ENCODE measurements around the gene ZNF683. TPM values are rescaled to one million over a fixed set of nuclear protein-coding genes. Genes with fewer than 3 reads are reported as not detected.

The ZNF683 gene
- total and polyA plus RNA-seq, 2 experiments from 2014 or later, result not detected

DNA sequence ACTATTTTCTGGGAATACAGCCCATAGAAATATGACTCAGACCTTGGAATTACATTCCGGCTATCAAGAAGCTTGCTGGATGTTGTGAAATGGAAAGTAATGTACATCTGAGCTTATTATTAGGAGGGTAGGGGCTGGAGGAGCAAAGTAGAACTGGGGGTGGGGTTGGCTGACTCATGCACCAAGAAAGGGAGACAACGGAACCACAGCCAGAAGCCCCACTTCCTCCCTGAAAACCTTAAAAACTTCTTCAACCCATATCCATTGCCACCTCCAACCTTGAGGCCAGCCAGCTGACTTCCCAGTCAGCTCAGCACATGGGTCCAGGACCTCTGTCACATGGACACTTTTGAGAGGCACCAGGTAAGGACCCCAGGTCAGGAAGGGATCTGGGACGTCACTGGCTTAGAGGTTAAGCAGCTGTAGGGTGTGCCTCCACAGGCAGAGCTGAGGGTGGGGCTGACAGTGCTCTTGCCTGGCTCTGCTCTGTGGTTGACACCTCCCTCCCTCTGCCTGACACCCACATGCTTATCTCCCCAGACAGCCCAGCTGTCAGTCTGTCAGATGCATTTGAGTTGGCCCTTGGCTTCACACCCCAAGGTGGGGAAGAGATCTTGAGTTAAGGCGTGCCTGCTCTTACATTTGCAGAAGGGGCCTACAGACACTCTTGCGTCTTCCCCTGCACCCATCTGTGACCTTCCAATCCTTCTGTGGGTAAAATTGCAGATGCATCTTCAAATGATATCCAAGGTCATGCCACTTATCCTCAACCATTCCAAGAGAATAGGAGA, 5.7 kb upstream of the ZNF683 start:
- H3K27me3 ChIP-seq (ENCODE audit: insufficient read depth), result no peaks in the 10 kb centered on the region
- no peak overlapping the region for H3K4me2 ChIP-seq
- Mint-ChIP-seq H3K27ac (no peak overlapping the region), H3K27me3 (ENCODE audit: insufficient read depth, low read depth, poor library complexity) (peaks cover 6% of the 10 kb centered on the region), H3K9me3 (no peaks in the 10 kb centered on the region), H3K4me1 (peaks cover 19% of the 10 kb centered on the region), H3K36me3 (ENCODE audit: low read depth) (no peaks in the 10 kb centered on the region), H3K4me3 (no peak overlapping the region)
- H3F3A ChIP-seq (replicated peaks; ENCODE audit: low read depth), result no peaks in the 10 kb centered on the region
- no peak overlapping the region for H2AFZ ChIP-seq
- H3K27ac ChIP-seq (ENCODE audit: low read depth), result no peak overlapping the region
- no peaks in the 10 kb centered on the region for H3K79me2 ChIP-seq (replicated peaks; ENCODE audit: insufficient read depth)
- no peaks in the 10 kb centered on the region for H3K9me2 ChIP-seq (ENCODE audit: insufficient read depth)
- H3K4me3 ChIP-seq, result no peak overlapping the region
- peaks cover 10% of the 10 kb centered on the region; the same call in 1 of the 2 replicates for H3K4me1 ChIP-seq (ENCODE audit: insufficient read depth)
- H4K20me1 ChIP-seq (replicated peaks; ENCODE audit: insufficient read depth), result no peaks in the 10 kb centered on the region
- ATAC-seq (no peak), DNase-seq (ENCODE audit: low spot score) (no peak)
- no peaks in the 10 kb centered on the region for H3K36me3 ChIP-seq (ENCODE audit: insufficient read depth)
- no peak for TF ChIP-seq EZH2phosphoT487 (IDR thresholded peaks at IDR 0.05; ENCODE audit: unreplicated experiment)
- no peak for TF ChIP-seq ZNF114 (CRISPR knock-in tag; IDR thresholded peaks at IDR 0.05)
- TF ChIP-seq EZH2 (IDR thresholded peaks at IDR 0.05; ENCODE audit: low read depth, unreplicated experiment), result no peak
- TF ChIP-seq REST (IDR thresholded peaks at IDR 0.05; ENCODE audit: unreplicated experiment), result no peak
- TF ChIP-seq, protein P1, sequence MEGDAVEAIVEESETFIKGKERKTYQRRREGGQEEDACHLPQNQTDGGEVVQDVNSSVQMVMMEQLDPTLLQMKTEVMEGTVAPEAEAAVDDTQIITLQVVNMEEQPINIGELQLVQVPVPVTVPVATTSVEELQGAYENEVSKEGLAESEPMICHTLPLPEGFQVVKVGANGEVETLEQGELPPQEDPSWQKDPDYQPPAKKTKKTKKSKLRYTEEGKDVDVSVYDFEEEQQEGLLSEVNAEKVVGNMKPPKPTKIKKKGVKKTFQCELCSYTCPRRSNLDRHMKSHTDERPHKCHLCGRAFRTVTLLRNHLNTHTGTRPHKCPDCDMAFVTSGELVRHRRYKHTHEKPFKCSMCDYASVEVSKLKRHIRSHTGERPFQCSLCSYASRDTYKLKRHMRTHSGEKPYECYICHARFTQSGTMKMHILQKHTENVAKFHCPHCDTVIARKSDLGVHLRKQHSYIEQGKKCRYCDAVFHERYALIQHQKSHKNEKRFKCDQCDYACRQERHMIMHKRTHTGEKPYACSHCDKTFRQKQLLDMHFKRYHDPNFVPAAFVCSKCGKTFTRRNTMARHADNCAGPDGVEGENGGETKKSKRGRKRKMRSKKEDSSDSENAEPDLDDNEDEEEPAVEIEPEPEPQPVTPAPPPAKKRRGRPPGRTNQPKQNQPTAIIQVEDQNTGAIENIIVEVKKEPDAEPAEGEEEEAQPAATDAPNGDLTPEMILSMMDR (conservative IDR thresholded peaks at IDR 0.05; ENCODE audit: low read depth in 2 of 2), result no peak
- no peak for TF ChIP-seq STAT1 (IDR thresholded peaks at IDR 0.05; ENCODE audit: unreplicated experiment)
- TF ChIP-seq, protein P2, sequence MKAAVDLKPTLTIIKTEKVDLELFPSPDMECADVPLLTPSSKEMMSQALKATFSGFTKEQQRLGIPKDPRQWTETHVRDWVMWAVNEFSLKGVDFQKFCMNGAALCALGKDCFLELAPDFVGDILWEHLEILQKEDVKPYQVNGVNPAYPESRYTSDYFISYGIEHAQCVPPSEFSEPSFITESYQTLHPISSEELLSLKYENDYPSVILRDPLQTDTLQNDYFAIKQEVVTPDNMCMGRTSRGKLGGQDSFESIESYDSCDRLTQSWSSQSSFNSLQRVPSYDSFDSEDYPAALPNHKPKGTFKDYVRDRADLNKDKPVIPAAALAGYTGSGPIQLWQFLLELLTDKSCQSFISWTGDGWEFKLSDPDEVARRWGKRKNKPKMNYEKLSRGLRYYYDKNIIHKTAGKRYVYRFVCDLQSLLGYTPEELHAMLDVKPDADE (IDR thresholded peaks at IDR 0.05), result no peak
- no peak for TF ChIP-seq NANOG (IDR thresholded peaks at IDR 0.05; ENCODE audit: borderline replicate concordance)
- no peak for TF ChIP-seq CREB1 (CRISPR knock-in tag; IDR thresholded peaks at IDR 0.05; ENCODE audit: low read depth)
- no peak for TF ChIP-seq POLR2AphosphoS5 (IDR thresholded peaks at IDR 0.05; ENCODE audit: low read depth)
- no peak for TF ChIP-seq JUNB (IDR thresholded peaks at IDR 0.05; ENCODE audit: unreplicated experiment)
- TF ChIP-seq ZNF331 (CRISPR knock-in tag; IDR thresholded peaks at IDR 0.05; ENCODE audit: low read depth), result no peak
